HG03139 (cell line): ENCODE results near the gene GRM2.

Source experiments
- ATAC-seq: cut with Tn5 transposase; IDR thresholded peaks from one replicate; pipeline ENCODE4 v1.9.1; 2021; ENCODE audit not compliant: unreplicated experiment

Gene GRM2

DNA sequence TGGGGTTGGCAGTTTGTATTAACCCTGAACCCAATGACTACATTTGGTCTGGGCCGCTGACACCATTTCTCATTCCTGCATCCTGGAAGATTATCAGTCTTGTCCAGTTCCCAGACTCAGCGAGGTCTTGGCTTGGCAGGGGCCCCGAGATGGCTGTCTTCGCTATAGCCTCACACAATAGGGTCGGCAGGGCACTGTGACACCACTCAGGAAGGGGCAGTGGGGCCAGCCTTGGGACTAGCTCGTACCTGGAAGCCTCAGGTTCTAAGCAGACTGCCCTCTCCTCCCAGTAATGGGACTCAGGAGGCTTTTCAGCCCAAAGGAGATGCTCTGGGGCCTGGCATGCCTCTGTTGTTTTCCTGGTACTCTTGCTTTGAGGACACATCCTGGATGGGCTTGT, 26.7 kb upstream of the GRM2 start:
- ATAC-seq = no peak

DNA sequence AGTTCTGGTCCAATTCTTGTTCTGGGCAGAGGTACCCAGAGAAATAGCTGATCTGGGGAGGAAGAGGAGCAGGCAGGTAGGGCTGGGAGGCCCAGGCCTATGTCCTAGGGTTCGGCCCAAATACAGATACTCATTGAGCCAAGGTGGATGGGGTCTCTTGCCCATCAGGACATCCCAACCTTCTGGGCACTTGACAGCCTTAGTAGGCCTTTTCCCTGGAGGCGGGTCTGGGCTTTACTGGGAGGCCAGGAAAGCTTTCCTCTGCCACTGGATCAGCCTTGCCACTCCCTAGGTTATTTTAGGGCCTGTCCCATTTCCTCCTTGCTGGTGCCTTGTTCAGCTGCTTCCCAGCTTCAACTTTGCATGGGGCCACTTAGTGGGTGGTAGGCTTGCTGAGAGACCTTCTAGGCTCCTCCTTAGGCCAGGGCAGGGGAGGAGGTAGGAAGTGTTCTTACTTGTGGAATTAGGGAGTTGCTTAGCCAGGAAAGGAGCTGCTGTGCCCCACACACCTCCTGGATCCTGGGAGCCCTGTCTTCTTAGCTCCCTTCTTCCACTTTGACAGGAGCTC, 26.1 kb upstream of the GRM2 start:
- no peak for ATAC-seq

GRCh38 chr3:51681453-51681852, 25.4 kb upstream of the GRM2 start:
- ATAC-seq = no peak

DNA sequence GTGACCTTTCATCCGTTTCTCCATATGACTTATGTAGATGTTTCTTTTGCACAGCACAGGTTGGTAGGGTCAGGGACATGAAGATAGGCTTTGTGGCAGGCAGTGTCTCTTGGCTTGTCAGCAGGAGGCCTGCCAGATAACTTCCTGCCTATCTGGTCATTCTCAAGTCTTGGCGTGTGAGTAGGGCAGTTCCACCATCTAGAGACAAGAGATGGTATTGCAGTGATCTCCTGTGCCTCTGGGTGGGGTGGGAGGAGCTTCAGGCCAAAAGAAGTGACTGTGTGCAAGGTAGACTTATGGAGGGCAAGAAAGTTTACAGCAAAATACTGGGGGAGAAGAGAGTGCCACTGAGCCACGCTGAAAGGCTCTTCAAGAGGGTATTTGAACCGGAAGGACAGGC, 24.8 kb upstream of the GRM2 start:
- peak; percentile 80 for ATAC-seq

- ATAC-seq = no peak
Measured at GRCh38 chr3:51682526-51682925, 24.3 kb upstream of the GRM2 start.

- no peak for ATAC-seq
Measured at GRCh38 chr3:51683566-51683965, 23.3 kb upstream of the GRM2 start.

DNA sequence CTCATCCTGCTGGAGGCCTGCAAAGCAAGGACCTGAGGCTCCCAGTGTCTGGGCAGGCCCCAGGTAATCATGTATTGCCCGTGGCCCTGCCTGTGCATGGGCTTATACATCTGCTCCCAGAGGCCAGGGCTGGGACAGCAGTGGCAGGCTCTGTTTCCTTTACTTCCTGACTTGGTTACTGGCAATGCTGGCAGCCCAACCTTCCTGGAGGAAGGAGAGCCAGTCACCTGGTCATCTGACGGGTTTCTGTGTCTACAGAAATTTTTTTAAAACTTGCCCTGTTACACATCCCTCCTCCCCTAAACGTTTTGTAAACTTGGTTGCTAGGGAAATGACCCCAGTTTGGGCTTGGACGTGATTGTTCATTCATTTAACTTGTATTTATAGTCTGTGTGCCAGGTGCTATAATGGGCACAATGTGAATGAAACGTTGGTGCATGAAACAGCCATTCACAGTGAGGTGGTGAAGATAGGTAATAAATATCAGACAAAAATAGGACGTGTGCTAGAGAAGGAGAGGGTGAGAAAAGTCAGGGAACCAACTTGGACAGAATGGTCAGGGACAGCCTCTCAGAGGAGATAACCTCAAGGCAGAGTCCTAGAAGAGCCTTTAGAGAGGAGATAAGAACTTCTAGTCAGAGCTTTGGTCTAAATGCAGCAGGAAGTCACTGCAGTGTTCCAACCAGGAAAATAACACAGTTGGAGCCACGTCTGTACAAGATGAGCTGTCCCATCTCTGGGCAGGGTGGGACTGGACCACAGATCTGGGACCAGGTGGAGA, 21.7 kb upstream of the GRM2 start:
- ATAC-seq = no peak

GRCh38 chr3:51686056-51686455, 20.8 kb upstream of the GRM2 start:
- no peak for ATAC-seq

- ATAC-seq = no peak
Measured at GRCh38 chr3:51686512-51687215, 20.2 kb upstream of the GRM2 start.

DNA sequence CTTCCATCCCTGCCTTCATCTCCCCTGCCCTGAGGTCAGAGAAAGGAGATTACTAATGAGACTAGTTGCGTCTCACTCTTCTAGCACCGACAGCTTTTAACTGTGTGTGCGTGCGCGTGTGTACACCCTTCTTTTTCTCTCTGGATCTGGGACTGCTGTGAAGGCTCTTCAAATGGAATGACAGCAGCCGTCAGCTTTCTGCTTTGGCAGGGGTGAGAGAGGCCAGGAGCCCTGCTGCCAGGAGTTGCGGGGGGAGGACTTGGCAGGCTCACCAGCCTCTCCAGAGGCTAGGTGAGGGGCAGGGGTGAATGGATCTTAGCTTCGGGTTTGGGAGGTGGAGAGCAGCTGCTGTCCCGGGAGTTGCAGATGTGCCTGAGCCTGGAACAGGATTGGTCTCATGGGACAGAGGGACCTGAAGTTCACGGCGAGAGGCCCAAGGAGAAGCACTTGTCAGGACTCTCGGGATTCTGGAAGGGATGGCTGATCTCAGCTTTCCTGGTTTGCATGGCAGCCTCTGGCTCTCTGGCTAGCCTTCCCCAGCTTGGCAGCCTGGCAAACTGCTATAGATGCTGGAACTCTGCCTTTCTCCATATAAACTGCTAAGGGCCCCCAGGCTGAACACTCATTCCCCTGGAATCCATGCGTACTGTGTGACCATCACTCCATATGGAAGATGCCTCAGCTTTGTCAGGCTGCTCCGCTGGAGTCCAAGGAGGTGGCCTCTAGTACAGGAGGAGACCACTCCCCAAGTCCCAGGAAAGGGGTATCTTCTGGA, 19.2 kb upstream of the GRM2 start:
- ATAC-seq = no peak

DNA sequence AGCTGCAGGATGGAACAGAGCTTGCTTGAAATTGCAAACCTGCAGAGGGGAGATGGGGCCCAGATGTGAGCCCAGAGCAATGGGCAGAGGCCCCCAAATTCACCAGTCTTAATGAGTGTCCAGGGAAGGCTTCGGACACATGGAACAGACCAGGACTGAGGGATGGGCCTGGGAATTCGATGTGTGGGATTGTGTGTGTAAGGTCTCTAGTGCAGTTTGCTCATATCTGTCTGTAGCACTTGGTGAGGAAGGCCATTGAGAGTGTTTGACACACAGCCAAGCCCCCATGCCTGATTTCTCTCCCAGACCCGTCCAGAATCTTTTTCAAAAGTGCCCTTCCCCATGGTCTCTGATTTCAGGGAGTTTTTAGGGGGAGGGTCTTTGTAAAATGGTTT, 18.7 kb upstream of the GRM2 start:
- ATAC-seq = no peak

GRCh38 chr3:51691021-51691420, 15.8 kb upstream of the GRM2 start:
- ATAC-seq = no peak

DNA sequence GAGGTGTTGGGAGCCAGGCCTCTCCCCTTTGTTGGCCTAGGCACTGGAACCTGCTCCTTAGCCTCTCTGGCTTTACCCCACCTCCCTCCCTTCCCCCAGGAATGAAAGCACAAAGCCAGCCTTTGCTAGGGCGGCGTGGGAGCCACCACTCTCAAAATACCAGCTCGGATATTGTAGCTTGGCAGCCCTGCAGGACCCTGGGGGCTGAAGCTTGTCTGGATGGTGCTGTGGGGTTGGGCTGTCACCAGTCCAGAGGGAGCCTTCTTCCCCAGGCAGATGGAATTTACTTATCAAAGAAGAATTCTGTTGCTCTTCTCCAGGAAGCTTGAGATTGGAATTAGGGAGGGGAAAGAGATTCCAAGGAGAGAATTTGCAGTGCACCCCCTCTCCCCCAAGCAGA, 14.9 kb upstream of the GRM2 start:
- ATAC-seq = no peak

DNA sequence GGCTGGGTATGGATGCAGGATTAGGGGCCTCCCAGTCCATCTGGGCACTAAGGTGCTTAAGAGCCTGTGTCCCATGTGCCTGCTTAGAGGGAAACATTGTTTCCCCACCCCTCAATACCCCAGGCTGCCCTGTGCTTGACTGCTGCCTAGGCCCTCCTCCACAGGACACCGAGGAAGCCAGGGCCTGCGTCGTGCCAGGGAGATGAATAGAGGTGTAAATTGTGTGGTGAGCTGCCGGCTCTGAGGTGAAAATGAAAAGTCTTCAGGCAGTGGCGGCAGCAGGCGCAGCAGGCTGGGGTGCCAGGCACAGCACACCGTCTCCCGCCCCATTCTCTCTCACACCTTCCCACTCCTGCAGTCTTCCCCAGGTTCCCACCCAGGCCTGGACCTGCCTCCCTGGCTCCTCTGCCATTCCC, 13.9 kb upstream of the GRM2 start:
- no peak for ATAC-seq

GRCh38 chr3:51696954-51697353, 9.9 kb upstream of the GRM2 start:
- no peak for ATAC-seq

DNA sequence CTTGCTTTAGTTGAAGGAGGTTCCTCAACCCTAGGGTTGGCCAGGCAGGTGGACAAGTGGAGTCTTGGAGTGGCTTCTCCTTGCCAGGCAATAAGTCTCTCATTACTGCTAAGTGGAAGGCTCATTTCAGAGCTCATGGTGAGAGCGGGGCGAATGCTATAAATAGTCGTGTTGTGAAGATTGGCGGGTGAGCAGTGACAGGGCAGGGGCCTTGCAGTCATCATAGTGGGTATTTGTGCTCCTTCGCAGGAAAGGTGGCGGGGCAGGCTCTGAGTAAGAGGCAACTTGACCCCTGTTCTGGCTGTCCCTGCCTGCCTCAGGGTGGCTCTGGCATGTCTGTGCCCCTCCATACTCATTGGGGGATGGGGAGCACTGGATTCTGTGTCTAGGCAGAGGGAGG, 8.7 kb upstream of the GRM2 start:
- no peak for ATAC-seq

DNA sequence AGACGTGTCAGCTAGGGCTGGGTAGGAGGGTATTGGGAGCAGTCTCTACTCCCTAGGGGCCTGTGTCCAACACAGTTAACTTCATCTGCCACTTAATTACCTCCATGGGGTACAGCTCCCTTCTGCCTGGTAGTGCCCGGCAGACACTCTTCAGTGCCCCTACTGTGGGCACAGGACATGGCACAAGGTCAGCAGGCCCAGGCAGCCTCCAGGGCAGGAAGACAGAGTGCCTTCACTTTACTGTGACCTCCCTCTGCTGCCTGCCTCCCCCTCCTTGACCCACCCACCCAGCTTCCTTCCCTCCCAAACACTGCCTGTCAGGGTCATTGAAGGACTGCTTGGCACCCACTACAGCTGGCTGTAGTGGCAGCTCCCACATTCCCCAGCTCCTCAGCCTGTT, 6.5 kb upstream of the GRM2 start:
- no peak for ATAC-seq

GRCh38 chr3:51702156-51702555, 4.7 kb upstream of the GRM2 start:
- no peak for ATAC-seq

GRCh38 chr3:51703068-51703760, 3.7 kb upstream of the GRM2 start:
- ATAC-seq = no peak

DNA sequence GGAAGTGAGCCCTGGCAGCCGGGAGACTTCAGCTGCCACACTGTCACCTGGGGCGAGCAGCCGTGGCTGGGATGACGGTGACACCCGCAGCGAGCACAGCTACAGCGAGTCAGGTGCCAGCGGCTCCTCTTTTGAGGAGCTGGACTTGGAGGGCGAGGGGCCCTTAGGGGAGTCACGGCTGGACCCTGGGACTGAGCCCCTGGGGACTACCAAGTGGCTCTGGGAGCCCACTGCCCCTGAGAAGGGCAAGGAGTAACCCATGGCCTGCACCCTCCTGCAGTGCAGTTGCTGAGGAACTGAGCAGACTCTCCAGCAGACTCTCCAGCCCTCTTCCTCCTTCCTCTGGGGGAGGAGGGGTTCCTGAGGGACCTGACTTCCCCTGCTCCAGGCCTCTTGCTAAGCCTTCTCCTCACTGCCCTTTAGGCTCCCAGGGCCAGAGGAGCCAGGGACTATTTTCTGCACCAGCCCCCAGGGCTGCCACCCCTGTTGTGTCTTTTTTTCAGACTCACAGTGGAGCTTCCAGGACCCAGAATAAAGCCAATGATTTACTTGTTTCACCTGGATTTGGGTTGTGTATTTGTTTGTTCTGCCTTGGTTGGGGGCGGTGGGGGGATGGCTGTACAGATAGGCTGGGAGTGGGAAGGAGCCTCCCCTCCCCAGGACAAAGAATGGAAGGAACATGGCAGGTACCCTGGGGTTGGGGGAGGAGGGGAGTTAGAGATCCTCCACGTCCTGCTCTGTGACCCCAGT, 2.9 kb upstream of the GRM2 start:
- ATAC-seq = no peak
